Mucosa of rectum (tissue), 2 donors: ENCODE measurements around the gene CSMD2.

Experiments used
- H3K27ac ChIP-seq, 2 donors: one replicate each; pipeline ENCODE4 v1.7.0; 2013; ENCODE audit warnings: inconsistent platforms in 2 of 2, low read depth in 2 of 2, low read length in 2 of 2
- H3K27me3 ChIP-seq, 2 donors: one replicate each; pipeline ENCODE4 v1.7.0; 2013; ENCODE audit warnings: low read length in 2 of 2; ENCODE audit not compliant: control insufficient read depth in 2 of 2, insufficient read depth in 2 of 2
- H3K36me3 ChIP-seq, 2 donors: one replicate each; pipeline ENCODE4 v1.7.0; 2013; ENCODE audit warnings: low read length in 2 of 2; ENCODE audit not compliant: control insufficient read depth in 2 of 2, insufficient read depth in 2 of 2
- H3K4me1 ChIP-seq, 2 donors: one replicate each; pipeline ENCODE4 v1.7.0; 2013; ENCODE audit warnings: low read length in 2 of 2, mild to moderate bottlenecking in 1 of 2; ENCODE audit not compliant: control insufficient read depth in 2 of 2, insufficient read depth in 2 of 2
- H3K4me3 ChIP-seq, 2 donors: one replicate each; pipeline ENCODE4 v1.7.0; 2013; ENCODE audit warnings: low read length in 2 of 2
- H3K9ac ChIP-seq, 2 donors: one replicate each; pipeline ENCODE4 v1.7.0; 2013; ENCODE audit warnings: low read length in 2 of 2, low read depth in 1 of 2, mild to moderate bottlenecking in 1 of 2
- H3K9me3 ChIP-seq, 2 donors: one replicate each; pipeline ENCODE4 v1.7.0; 2013; ENCODE audit warnings: low read length in 2 of 2; ENCODE audit not compliant: control insufficient read depth in 2 of 2
- donor health status: healthy.
- donor health status: Normal muscosa, but diverticular disease.

CSMD2 gene

GRCh38 chr1:33654267-33654834 lies 510.7 kb downstream of the CSMD2 start:
- H3K4me3 ChIP-seq = no peak overlapping the region
- no peak overlapping the region for H3K27ac ChIP-seq
- no peaks in the 10 kb centered on the region for H3K4me1 ChIP-seq
- H3K9me3 ChIP-seq = no peaks in the 10 kb centered on the region
- no peak overlapping the region for H3K9ac ChIP-seq
- no peaks in the 10 kb centered on the region for H3K36me3 ChIP-seq
- H3K27me3 ChIP-seq = no peaks in the 10 kb centered on the region

DNA sequence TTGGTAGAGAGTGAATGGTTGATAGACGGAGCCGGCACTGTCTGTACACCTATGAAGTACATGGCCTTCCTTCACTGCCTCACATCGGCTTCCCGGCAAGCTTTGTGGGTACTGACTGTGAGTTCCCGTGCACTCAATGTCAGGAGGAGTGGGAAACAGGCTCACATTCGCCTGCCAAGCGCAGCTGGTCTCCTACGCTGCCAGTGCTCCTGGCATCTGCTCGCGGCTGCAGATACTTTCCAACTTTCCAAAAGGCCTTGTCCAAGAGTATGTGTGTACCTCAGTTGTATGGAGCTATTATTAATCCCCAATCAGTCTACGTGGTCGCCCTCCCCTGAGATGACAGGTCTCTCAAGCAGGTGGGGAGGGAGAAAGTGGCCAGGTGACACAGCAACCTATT lies 511.8 kb downstream of the CSMD2 start:
- no peak overlapping the region for H3K4me3 ChIP-seq
- no peak overlapping the region for H3K27ac ChIP-seq
- H3K27me3 ChIP-seq = no peaks in the 10 kb centered on the region
- no peaks in the 10 kb centered on the region for H3K36me3 ChIP-seq
- H3K9ac ChIP-seq = no peak overlapping the region
- H3K4me1 ChIP-seq = no peaks in the 10 kb centered on the region
- H3K9me3 ChIP-seq = no peaks in the 10 kb centered on the region

DNA sequence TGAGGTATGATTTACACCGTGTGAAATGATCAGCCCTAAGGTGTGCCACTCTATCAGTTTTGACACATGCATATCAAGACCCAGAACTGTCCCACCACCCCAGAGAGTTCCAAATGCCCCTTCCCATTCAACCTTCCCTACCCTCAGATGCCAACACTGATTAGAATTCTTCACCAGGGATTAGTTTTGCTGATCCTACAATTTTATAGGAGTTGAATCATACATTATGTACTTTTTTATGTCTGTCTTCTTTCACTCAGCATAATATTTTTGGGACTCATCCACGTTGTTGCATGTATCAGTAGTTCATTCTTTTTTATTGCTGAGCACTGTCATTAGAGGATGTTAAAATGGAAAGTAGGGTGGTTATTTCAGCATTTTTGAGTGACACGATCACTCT lies 514.3 kb downstream of the CSMD2 start:
- no peak overlapping the region for H3K4me3 ChIP-seq
- no peaks in the 10 kb centered on the region for H3K9me3 ChIP-seq
- H3K4me1 ChIP-seq = no peaks in the 10 kb centered on the region
- no peak overlapping the region for H3K9ac ChIP-seq
- no peaks in the 10 kb centered on the region for H3K27me3 ChIP-seq
- no peaks in the 10 kb centered on the region for H3K36me3 ChIP-seq
- H3K27ac ChIP-seq = no peak overlapping the region

- no peaks in the 10 kb centered on the region for H3K36me3 ChIP-seq
These were observed 515.3 kb downstream of the CSMD2 start for GRCh38 chr1:33649759-33650158.

DNA sequence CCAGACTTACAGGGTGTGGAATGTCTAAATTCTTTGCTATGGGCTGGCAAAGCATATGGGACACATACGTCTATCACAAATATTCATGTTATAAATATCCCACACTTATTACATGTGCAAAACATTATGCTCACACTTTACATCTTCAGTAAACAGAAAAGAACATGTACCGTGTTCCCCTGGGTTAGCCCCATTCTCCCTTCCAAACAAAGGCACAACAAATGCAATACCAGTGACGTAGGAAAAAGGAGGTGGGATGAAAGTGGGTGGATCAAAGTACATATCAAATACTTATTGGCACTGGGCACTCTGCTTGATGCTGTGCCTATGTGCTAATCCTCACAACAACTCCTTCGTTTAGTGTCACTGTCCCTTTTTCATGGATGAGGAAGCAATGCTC lies 521.8 kb downstream of the CSMD2 start:
- Histone ChIP-seq H3K36me3 (no peaks in the 10 kb centered on the region), H3K27me3 (no peaks in the 10 kb centered on the region), H3K4me1 (no peaks in the 10 kb centered on the region), H3K4me3 (no peak overlapping the region), H3K9me3 (no peaks in the 10 kb centered on the region), H3K27ac (no peak overlapping the region), H3K9ac (no peak overlapping the region)

More at GRCh38 chr1:33649759-33650158, 515.3 kb downstream of the CSMD2 start:
- Histone ChIP-seq H3K27ac (no peak overlapping the region), H3K9ac (no peak overlapping the region), H3K4me3 (no peak overlapping the region), H3K4me1 (no peaks in the 10 kb centered on the region), H3K9me3 (no peaks in the 10 kb centered on the region), H3K27me3 (no peaks in the 10 kb centered on the region)

DNA sequence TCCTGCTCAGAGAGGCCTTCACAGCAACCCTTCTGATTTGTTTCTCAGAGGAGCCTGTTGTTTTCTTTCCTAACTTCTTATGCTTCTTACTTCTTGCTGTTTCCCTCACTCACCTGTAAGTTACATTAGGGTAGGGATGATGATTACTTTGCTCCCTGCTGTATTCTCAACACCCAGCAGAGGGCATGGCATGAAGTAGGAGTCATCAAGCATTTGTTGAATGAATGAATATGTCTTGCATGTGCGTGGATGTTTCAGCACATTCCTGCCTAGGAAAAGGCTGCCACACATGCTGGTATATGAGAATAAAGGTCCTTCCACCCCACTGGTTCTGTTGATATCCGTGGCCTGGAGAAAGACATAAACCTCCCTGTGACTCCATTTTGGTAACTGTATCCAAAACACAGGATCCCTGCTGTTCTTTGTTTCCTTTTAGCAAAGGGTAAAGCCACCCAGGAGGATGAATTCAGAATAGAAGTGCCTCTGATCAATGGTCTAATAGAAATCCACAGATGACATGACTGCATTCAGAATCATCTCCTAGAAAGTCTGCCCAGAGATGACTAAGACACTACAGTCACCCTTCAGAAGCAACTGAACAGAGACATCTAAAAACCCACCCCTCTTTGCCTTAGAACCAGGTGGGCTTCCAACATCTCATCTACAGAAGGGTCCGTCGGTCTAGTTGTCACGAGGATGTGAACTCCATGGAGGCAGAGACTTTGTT lies 523.8 kb downstream of the CSMD2 start:
- no peak overlapping the region for H3K4me3 ChIP-seq
- H3K36me3 ChIP-seq = no peaks in the 10 kb centered on the region
- H3K4me1 ChIP-seq = no peaks in the 10 kb centered on the region
- no peaks in the 10 kb centered on the region for H3K9me3 ChIP-seq
- no peaks in the 10 kb centered on the region for H3K27me3 ChIP-seq
- H3K9ac ChIP-seq = no peak overlapping the region
- no peak overlapping the region for H3K27ac ChIP-seq

GRCh38 chr1:33640114-33640660 lies 524.8 kb downstream of the CSMD2 start:
- H3K36me3 ChIP-seq = no peaks in the 10 kb centered on the region
- no peaks in the 10 kb centered on the region for H3K27me3 ChIP-seq
- no peak overlapping the region for H3K27ac ChIP-seq
- no peaks in the 10 kb centered on the region for H3K4me1 ChIP-seq
- H3K4me3 ChIP-seq = no peak overlapping the region
- H3K9me3 ChIP-seq = no peaks in the 10 kb centered on the region
- no peak overlapping the region for H3K9ac ChIP-seq

DNA sequence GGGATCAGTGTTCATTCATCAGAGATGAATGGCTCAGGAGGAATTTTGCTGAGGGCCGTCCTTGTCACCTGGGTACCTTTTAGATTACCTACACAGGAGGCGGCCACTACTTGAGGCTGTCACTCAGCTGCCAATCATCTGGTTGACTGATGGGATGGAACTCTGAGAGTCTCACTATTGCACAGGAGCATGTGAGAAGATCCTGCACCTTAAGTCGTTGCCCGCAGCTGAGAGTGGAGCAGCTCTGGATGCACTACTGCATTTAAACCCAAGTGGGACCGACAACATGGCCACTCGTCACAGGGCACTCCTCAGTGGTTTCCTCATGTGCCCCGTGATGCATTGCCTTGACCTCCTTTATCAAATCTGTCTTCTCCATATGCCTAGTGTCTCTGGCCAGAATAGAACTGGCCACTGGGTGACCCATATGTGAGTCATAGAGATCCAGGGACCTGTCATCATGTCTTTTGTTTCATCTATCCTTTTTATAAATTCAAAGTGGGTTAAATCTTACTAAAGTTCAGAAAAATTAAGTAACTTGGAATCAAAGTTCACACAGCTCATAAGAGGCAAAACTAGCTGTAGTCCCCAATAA lies 527.1 kb downstream of the CSMD2 start:
- H3K27ac ChIP-seq = no peak overlapping the region
- H3K27me3 ChIP-seq = no peaks in the 10 kb centered on the region
- H3K36me3 ChIP-seq = no peaks in the 10 kb centered on the region
- no peak overlapping the region for H3K9ac ChIP-seq
- no peaks in the 10 kb centered on the region for H3K4me1 ChIP-seq
- H3K4me3 ChIP-seq = no peak overlapping the region
- no peaks in the 10 kb centered on the region for H3K9me3 ChIP-seq

DNA sequence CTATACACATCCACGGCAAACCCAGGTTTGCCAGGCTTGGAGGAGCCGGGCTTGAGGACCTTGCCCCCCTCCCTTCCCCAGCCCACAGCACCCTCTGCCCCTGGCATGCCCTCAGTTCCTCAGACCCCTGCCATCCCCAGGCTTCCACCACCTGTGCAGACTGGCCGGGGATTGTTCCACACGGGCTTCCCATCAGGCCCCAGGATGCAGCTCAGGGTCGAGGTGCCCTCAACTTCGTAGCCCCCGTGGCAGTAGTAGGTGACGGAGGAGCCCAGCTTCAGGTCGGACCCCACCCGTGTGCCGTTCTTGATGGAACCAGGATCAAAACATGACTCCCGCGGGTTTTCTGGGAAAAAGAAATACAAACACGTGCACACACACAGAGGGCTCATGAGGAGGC lies 528.8 kb downstream of the CSMD2 start:
- H3K36me3 ChIP-seq = no peaks in the 10 kb centered on the region
- H3K4me3 ChIP-seq = no peak overlapping the region
- H3K9me3 ChIP-seq = no peaks in the 10 kb centered on the region
- no peaks in the 10 kb centered on the region for H3K4me1 ChIP-seq
- no peak overlapping the region for H3K9ac ChIP-seq
- H3K27me3 ChIP-seq = no peaks in the 10 kb centered on the region
- H3K27ac ChIP-seq = no peak overlapping the region

- Histone ChIP-seq H3K27me3 (no peaks in the 10 kb centered on the region), H3K27ac (no peak overlapping the region), H3K36me3 (no peaks in the 10 kb centered on the region), H3K9ac (no peak overlapping the region), H3K4me1 (no peaks in the 10 kb centered on the region), H3K4me3 (no peak overlapping the region), H3K9me3 (no peaks in the 10 kb centered on the region)
These were observed 529.6 kb downstream of the CSMD2 start for GRCh38 chr1:33635336-33636012.
